HepG2 (cell line): ENCODE data around the gene SPOCD1. TPM values are rescaled to one million over a fixed set of nuclear protein-coding genes. Genes with fewer than 3 reads are reported as not detected.

ENCODE experiments used
- ISX ChIP-seq: sonication (generic); formaldehyde crosslinking; conservative IDR thresholded peaks from 2 replicates; pipeline ENCODE4 v1.5.0; 2020; ENCODE audit warnings: missing genetic modification reagents
- KLF15 ChIP-seq: sonication (generic); formaldehyde crosslinking; IDR thresholded peaks from 2 replicates; pipeline ENCODE4 v1.8.1; 2023; ENCODE audit warnings: borderline replicate concordance, mild to moderate bottlenecking, inconsistent platforms, missing genetic modification reagents, mixed read lengths
- REPIN1 ChIP-seq: sonication (generic); formaldehyde crosslinking; IDR thresholded peaks from 2 replicates; pipeline ENCODE4 v1.8.0; 2022; ENCODE audit warnings: missing genetic modification reagents, low read depth, mild to moderate bottlenecking, borderline replicate concordance
- REXO4 ChIP-seq: sonication (generic); formaldehyde crosslinking; IDR thresholded peaks from 2 replicates; pipeline ENCODE4 v1.8.0; 2022; ENCODE audit warnings: missing genetic modification reagents, mild to moderate bottlenecking, borderline replicate concordance
- SOX6 ChIP-seq, 2 experiments: fragments of 450-650 bp in 1 of 2; sonication (generic) in 1 of 2; formaldehyde crosslinking in 1 of 2; IDR thresholded peaks; 2 replicates each; pipeline versions ENCODE4 v1.4.0 to v1.6.1; 2017 to 2020; ENCODE audit warnings: antibody characterized with exemption in 1 of 2, mild to moderate bottlenecking in 1 of 2, missing genetic modification reagents in 1 of 2
- SP5 ChIP-seq: IDR thresholded peaks from 2 replicates; pipeline ENCODE4 v1.6.1; 2016; ENCODE audit warnings: low read depth, borderline replicate concordance
- SPEN ChIP-seq: sonication (generic); formaldehyde crosslinking; IDR thresholded peaks from 2 replicates; pipeline ENCODE4 v1.5.1; 2020; ENCODE audit warnings: low read depth, mild to moderate bottlenecking, missing genetic modification reagents
- ZMYM2 ChIP-seq: sonication (generic); formaldehyde crosslinking; IDR thresholded peaks from 2 replicates; pipeline ENCODE4 v1.8.0; 2022; ENCODE audit warnings: mild to moderate bottlenecking, missing genetic modification reagents
- ZNF441 ChIP-seq: sonication (generic); formaldehyde crosslinking; IDR thresholded peaks from 2 replicates; pipeline ENCODE4 v1.7.0; 2021; ENCODE audit warnings: missing genetic modification reagents, borderline replicate concordance
- polyA plus RNA-seq, 8 experiments: library from polyadenylated mRNA; depleted of rRNA in 3 of 8; stranded (reverse) in 7 of 8; unstranded in 1 of 8; fragments of >200 nt; fragmentation: Illumina TruSeq in 4 of 8; extraction: Trizol in 4 of 8; gene quantifications; 2 replicates each; pipeline versions ENCODE4 v1.2.1 to v1.2.3, GENCODE V29; 2011 to 2016; ENCODE audit warnings: low read depth in 4 of 8, missing spikeins in 1 of 8, mixed read lengths in 1 of 8; ENCODE audit not compliant: insufficient read depth in 1 of 8
- total RNA-seq, 5 experiments: library from RNA; depleted of rRNA; stranded (reverse); fragments of >200 nt; fragmentation: Illumina TruSeq; extraction: Trizol; gene quantifications; 2 replicates each; pipeline ENCODE4 v1.2.3, GENCODE V29; 2016; ENCODE audit warnings: low read depth in 1 of 5
- TF ChIP-seq, protein P1 (sequence below), 2 experiments: fragments of 450-650 bp in 1 of 2; sonication (generic) in 1 of 2; formaldehyde crosslinking; IDR thresholded peaks; 2 replicates each; pipeline versions ENCODE4 v1.5.0 to v1.8.0; 2020 to 2022; ENCODE audit warnings: mild to moderate bottlenecking in 1 of 2, missing genetic modification reagents in 1 of 2
- TF ChIP-seq, protein P2 (sequence below): sonication (generic); formaldehyde crosslinking; IDR thresholded peaks from 2 replicates; pipeline ENCODE4 v1.8.0; 2022; ENCODE audit warnings: missing genetic modification reagents, mild to moderate bottlenecking, borderline replicate concordance
- TF ChIP-seq, protein P3 (sequence below): sonication (generic); formaldehyde crosslinking; IDR thresholded peaks from 2 replicates; pipeline ENCODE4 v1.8.0; 2022; ENCODE audit warnings: mild to moderate bottlenecking, missing genetic modification reagents, moderate library complexity
- TF ChIP-seq, protein P4 (sequence below): sonication (generic); formaldehyde crosslinking; IDR thresholded peaks from 2 replicates; pipeline ENCODE4 v1.4.0; 2020; ENCODE audit warnings: low read depth, mild to moderate bottlenecking, missing genetic modification reagents
- TF ChIP-seq, protein P5 (sequence below): sonication (generic); formaldehyde crosslinking; IDR thresholded peaks from 2 replicates; pipeline ENCODE4 v1.5.0; 2020; ENCODE audit warnings: missing genetic modification reagents
- TF ChIP-seq, protein P6 (sequence below): sonication (generic); formaldehyde crosslinking; IDR thresholded peaks from 2 replicates; pipeline ENCODE4 v1.5.1; 2020; ENCODE audit warnings: mild to moderate bottlenecking, missing genetic modification reagents, borderline replicate concordance

The SPOCD1 gene
- total and polyA plus RNA-seq, 2 of the 13 experiments (the other 11 are each of a cell fraction or from before 2014, with no cell fraction given) = 0.24 to 0.29 TPM

DNA sequence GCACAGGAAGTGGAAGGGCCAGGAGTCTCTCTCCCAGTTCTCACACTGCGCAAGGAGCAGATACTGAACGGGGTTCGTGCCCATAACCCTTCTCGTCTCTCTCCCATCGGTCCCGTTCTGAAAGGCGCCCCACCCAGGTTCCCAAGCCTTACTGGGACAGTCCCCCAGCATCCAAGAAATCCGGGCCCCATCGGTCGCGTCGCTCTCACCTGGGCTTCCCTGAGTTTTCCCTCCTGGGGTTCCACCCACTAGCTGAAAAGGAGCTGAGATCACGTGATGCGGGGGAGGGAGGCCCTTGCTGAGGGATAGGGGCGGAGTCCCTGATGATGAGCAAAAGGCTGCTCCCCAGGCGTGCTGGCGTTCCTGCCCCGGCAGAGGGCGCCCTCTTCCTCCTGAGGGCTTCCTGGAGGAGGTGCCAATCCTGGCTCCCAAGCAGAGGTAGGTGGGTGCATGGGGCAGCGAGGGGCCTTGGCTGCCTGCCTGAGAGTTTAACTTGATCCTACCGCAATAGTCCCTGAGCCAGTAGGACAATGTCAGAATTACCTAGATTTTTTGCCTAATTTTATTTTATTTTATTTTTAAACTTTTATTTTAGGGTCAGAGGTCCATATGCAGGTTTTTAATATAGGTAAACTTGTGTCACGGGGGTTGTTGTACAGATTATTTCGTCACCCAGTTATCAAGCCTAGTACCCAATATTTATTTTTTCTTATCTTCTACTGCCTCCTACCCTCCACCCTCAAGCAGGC is at the start of gene SPOCD1 (continued):
- TF ChIP-seq, protein P1, sequence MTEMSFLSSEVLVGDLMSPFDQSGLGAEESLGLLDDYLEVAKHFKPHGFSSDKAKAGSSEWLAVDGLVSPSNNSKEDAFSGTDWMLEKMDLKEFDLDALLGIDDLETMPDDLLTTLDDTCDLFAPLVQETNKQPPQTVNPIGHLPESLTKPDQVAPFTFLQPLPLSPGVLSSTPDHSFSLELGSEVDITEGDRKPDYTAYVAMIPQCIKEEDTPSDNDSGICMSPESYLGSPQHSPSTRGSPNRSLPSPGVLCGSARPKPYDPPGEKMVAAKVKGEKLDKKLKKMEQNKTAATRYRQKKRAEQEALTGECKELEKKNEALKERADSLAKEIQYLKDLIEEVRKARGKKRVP (CRISPR knock-in tag; IDR thresholded peaks at IDR 0.05) = 0 out of 4 replicates have a peak, but pooled peaks of 1 of the 2 experiments have one; percentile 11
- TF ChIP-seq ZMYM2 (CRISPR knock-in tag) (0 out of 2 replicates have a peak, but pooled peaks have one; percentile 41), REXO4 (CRISPR knock-in tag) (no peak), ISX (CRISPR knock-in tag) (no peak), SOX6 (IDR thresholded peaks at IDR 0.05) (no peak), SOX6 (CRISPR knock-in tag; IDR thresholded peaks at IDR 0.05) (peak; percentile 16; the same call in 1 of the 2 replicates), SPEN (CRISPR knock-in tag) (no peak), KLF15 (CRISPR knock-in tag) (no peak), SP5 (peak; percentile 80), REPIN1 (CRISPR knock-in tag) (peak; percentile 44; the same call in 1 of the 2 replicates), ZNF441 (CRISPR knock-in tag) (0 out of 2 replicates have a peak, but pooled peaks have one; percentile 39)
- TF ChIP-seq, protein P2, sequence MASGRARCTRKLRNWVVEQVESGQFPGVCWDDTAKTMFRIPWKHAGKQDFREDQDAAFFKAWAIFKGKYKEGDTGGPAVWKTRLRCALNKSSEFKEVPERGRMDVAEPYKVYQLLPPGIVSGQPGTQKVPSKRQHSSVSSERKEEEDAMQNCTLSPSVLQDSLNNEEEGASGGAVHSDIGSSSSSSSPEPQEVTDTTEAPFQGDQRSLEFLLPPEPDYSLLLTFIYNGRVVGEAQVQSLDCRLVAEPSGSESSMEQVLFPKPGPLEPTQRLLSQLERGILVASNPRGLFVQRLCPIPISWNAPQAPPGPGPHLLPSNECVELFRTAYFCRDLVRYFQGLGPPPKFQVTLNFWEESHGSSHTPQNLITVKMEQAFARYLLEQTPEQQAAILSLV = no peak
- TF ChIP-seq, protein P3, sequence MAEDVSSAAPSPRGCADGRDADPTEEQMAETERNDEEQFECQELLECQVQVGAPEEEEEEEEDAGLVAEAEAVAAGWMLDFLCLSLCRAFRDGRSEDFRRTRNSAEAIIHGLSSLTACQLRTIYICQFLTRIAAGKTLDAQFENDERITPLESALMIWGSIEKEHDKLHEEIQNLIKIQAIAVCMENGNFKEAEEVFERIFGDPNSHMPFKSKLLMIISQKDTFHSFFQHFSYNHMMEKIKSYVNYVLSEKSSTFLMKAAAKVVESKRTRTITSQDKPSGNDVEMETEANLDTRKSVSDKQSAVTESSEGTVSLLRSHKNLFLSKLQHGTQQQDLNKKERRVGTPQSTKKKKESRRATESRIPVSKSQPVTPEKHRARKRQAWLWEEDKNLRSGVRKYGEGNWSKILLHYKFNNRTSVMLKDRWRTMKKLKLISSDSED = no peak
- TF ChIP-seq, protein P4, sequence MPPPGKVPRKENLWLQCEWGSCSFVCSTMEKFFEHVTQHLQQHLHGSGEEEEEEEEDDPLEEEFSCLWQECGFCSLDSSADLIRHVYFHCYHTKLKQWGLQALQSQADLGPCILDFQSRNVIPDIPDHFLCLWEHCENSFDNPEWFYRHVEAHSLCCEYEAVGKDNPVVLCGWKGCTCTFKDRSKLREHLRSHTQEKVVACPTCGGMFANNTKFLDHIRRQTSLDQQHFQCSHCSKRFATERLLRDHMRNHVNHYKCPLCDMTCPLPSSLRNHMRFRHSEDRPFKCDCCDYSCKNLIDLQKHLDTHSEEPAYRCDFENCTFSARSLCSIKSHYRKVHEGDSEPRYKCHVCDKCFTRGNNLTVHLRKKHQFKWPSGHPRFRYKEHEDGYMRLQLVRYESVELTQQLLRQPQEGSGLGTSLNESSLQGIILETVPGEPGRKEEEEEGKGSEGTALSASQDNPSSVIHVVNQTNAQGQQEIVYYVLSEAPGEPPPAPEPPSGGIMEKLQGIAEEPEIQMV = no peak
- TF ChIP-seq, protein P5, sequence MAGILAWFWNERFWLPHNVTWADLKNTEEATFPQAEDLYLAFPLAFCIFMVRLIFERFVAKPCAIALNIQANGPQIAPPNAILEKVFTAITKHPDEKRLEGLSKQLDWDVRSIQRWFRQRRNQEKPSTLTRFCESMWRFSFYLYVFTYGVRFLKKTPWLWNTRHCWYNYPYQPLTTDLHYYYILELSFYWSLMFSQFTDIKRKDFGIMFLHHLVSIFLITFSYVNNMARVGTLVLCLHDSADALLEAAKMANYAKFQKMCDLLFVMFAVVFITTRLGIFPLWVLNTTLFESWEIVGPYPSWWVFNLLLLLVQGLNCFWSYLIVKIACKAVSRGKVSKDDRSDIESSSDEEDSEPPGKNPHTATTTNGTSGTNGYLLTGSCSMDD (CRISPR knock-in tag) = no peak
- TF ChIP-seq, protein P6, sequence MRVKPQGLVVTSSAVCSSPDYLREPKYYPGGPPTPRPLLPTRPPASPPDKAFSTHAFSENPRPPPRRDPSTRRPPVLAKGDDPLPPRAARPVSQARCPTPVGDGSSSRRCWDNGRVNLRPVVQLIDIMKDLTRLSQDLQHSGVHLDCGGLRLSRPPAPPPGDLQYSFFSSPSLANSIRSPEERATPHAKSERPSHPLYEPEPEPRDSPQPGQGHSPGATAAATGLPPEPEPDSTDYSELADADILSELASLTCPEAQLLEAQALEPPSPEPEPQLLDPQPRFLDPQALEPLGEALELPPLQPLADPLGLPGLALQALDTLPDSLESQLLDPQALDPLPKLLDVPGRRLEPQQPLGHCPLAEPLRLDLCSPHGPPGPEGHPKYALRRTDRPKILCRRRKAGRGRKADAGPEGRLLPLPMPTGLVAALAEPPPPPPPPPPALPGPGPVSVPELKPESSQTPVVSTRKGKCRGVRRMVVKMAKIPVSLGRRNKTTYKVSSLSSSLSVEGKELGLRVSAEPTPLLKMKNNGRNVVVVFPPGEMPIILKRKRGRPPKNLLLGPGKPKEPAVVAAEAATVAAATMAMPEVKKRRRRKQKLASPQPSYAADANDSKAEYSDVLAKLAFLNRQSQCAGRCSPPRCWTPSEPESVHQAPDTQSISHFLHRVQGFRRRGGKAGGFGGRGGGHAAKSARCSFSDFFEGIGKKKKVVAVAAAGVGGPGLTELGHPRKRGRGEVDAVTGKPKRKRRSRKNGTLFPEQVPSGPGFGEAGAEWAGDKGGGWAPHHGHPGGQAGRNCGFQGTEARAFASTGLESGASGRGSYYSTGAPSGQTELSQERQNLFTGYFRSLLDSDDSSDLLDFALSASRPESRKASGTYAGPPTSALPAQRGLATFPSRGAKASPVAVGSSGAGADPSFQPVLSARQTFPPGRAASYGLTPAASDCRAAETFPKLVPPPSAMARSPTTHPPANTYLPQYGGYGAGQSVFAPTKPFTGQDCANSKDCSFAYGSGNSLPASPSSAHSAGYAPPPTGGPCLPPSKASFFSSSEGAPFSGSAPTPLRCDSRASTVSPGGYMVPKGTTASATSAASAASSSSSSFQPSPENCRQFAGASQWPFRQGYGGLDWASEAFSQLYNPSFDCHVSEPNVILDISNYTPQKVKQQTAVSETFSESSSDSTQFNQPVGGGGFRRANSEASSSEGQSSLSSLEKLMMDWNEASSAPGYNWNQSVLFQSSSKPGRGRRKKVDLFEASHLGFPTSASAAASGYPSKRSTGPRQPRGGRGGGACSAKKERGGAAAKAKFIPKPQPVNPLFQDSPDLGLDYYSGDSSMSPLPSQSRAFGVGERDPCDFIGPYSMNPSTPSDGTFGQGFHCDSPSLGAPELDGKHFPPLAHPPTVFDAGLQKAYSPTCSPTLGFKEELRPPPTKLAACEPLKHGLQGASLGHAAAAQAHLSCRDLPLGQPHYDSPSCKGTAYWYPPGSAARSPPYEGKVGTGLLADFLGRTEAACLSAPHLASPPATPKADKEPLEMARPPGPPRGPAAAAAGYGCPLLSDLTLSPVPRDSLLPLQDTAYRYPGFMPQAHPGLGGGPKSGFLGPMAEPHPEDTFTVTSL (CRISPR knock-in tag) = no peak
